Stimulated activated CD4-positive, alpha-beta T cell treated with anti-CD3 and anti-CD28 coated beads, Interleukin-4, amount 100 ng/mL, for 24 hours (primary cell): Measurements from ENCODE around the gene CCNB1IP1.
"Not testable (repeated sequence)": the region's sequence is repeated elsewhere in the genome, so short reads cannot be mapped to it uniquely, and the experiment has no call there.

Source experiments
- DNase-seq: peaks from one replicate; pipeline ENCODE4 v3.0.0-alpha.2; 2020

CCNB1IP1 gene

DNA sequence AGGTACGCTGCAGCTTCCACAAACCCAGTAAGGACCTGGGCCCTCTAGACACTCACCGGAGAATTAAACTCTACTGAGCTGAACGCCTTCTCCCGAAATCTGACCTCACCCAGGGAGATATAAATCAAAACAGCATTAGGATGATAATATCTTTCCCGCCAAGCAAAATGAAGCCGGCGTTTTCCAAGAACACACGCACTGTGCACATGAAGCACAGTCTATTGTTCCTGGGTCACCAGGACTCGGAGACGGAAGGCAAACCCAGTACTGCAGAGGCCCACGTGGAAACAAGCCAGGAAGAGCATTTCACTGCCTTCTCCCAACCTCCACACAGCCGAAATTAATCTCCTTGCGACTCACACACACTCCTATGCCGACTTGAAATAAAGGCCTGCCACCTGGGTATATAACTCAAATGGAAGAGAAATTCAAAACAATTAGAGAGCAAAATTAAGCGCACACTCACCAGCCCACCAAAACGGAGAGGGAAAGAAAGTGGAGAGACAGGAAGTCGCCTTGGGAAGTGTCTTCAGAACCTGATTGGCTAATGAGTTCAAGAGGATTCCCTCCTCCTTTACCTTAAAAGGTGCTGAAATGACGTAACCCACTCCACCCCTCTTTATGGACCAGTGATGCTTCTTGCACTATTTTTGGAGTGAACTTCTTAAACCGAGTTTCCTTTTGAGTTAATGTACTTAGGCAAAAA is at the start of gene CCNB1IP1:
CCNB1IP1 (minus strand) TSS at position 492 of the 706 bp plus-strand sequence. CDS start 16,756 bp downstream, outside the sequence.
- peak; percentile 62 for DNase-seq

GRCh38 chr14:20382526-20382925 is 49.4 kb upstream of the CCNB1IP1 start:
- DNase-seq: no peak

DNA sequence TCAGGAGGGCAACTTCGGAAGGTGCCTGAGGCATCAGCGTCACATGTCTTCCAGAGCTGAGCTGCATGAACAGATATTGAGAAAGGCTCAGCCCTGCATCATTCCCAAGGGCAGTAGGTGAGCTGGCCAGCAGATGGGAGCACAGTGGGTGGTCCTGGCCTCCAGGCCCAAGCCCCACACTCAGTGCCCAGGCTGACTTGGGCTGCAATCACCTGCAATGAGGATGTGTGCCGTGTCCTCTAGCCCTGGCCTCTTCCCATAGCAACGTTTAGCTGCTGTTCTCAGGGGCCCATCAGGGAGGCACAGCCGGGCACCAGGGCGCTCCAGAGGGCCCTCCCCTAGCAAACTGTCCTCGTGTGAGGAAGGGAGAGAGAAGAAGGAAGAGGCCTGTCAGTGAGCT is 48.3 kb upstream of the CCNB1IP1 start:
- DNase-seq: no peak

- no peak for DNase-seq
Observed at GRCh38 chr14:20380681-20381080, 47.6 kb upstream of the CCNB1IP1 start.

DNA sequence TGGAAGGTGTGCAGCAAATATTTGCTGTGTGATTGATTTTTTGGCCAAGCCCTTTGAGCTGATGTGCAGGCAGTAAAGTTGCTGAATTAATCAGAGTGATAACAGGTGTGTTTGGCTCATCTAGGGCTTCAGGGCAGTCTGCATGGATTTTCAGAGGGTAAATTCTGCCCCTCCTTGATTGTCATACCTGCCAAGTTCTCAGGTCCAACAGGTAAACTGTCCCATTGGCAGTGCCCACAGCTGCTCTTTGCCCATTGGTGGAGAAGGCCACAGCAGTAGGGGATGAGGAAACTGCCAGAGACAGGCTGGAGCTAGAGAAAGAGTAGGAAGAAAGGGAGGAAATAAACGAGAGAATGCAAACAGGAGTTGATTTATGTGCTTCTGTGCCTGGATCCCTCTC is 46.7 kb upstream of the CCNB1IP1 start:
- DNase-seq: no peak

- DNase-seq: no peak
Observed at GRCh38 chr14:20377171-20377570, 44.1 kb upstream of the CCNB1IP1 start.

DNA sequence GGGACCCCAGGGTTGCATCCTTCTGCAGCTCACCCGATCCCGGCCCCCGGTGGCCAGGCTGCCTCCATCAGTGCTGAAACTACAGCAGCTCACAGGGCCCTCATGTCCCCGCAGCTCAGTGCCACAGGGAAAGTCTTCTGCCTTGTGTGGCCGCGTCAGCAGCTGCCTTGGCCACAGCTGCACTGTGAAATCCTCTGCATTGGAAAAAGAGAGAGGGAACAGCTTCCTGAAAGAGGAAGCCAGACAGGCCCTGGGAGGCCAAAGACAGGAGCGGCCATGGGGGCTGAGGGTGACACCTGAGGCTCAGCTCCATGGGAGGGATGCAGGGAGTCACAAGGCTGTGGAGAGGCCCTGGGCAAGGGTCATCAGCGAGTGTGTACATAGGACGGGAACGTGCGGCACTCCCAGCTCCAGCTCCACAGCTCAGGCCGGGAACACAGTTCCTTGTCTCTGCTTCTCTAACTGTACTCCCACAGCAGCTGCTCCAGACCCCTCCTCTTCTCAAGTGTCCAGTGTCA is 43.1 kb upstream of the CCNB1IP1 start:
- no peak for DNase-seq

DNA sequence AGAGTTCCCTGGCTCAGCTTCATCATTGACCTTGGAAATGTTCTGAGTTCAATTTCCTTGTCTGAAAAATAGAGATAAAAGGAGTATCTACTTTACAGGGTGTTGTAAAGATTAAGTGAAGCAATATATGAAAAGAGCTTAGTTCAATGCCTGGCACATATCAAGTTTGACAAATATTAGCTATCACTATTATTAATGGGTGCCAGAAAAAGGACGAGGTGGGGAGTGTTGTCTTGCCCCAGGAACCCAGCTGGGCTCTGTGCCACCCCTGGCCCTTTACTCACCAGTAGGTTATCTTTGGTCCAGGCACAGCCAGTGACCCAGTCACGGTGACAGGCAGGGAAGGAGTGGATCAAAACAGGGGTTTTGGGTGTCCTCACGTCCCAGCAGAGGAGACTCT is 42.4 kb upstream of the CCNB1IP1 start:
- DNase-seq: no peak

GRCh38 chr14:20372796-20373195 is 39.7 kb upstream of the CCNB1IP1 start:
- DNase-seq: no peak

DNA sequence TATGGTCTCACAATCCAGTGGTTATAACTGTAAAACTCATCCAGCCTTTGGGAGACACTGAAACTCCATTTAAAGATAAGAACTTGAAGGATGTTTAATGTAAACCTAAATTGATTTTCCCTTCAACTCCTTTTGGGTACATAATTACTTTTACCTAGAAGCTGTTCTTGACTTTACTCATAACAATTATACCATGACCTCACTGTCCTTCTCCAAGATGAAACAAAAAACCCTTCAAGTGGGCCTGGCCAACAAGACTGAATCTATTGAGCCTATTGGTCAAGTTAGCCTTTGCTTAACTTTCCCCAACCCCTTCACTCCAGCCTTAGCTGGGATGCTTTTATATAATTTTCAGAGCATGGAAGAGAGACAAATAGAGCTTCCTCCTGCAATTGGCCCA is 32.8 kb upstream of the CCNB1IP1 start:
- no peak for DNase-seq

- DNase-seq: not testable (repeated sequence)
Observed at GRCh38 chr14:20358474-20358873, 25.4 kb upstream of the CCNB1IP1 start.

DNA sequence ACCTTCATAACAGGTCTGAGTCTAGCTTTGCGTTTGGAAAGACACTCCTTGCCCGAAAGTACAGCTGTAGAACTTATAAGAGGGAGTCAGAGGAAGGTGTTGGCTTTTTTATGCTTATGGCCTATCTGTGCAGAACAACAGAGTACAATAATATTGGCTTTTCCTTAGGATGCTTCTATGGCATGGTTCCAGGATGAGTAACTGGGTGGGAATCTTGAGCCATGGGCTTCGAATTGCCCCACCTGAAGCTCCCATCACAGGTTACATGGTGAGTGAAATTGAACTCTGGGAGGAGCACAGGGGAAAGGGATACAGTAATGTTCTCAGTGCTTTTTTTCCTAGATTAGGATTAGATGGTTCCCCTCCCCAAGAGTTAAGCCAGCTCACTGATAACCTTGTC is 23.3 kb upstream of the CCNB1IP1 start:
- DNase-seq: no peak

- no peak for DNase-seq
Observed at GRCh38 chr14:20350860-20351259, 17.8 kb upstream of the CCNB1IP1 start.

- DNase-seq: no peak
Observed at GRCh38 chr14:20350282-20350681, 17.2 kb upstream of the CCNB1IP1 start.

GRCh38 chr14:20347747-20348146 is 14.7 kb upstream of the CCNB1IP1 start:
- no peak for DNase-seq

- DNase-seq: no peak
Observed at GRCh38 chr14:20346713-20347112, 13.6 kb upstream of the CCNB1IP1 start.

DNA sequence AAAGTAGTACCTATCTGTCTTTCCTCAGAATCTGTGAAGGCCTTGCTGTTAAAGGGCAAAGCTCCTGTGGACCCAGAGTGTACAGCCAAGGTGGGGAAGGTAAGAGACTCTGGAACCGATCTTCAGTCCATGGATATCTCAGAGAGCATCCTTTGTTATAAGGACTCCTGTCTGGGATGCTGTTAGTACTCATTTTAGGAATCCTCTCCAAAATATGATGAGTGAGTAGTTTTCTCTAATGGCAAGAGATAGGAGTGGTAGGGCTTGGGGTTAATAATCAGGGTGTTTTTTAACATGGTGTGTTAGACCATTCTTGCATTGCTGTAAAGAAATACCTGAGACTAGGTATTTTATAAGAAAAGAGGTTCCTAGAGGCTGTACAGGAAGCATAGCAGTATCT is 12.3 kb upstream of the CCNB1IP1 start:
- no peak for DNase-seq

- no peak for DNase-seq
Observed at GRCh38 chr14:20343862-20344220, 10.8 kb upstream of the CCNB1IP1 start.

- DNase-seq: peak; percentile 95
Observed at GRCh38 chr14:20343092-20343861, 10.2 kb upstream of the CCNB1IP1 start, which contains the start of gene PARP2. PARP2 (plus strand) TSS chr14:20343635; CDS start chr14:20343642, 7 bp downstream.

DNA sequence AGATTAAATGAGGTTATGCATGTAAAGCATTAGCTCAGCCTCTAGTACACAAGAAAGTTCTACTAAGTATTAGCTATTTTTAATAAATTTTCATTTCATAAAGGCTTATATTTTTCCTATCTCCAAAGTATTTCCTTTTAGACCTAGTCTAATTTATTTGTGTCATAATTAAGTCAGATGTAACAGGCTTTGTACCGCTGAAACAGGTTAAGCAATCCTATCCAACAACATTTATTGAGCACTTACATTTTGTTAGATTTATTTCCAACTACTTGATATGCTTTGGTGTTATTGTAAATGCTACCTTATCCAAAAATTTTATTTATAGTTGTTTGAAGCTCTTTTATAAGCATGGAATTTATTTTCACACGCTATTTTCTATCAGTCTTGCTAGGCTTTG is 8.6 kb upstream of the CCNB1IP1 start:
- no peak for DNase-seq

GRCh38 chr14:20341032-20341431 is 8.0 kb upstream of the CCNB1IP1 start:
- DNase-seq: not testable (repeated sequence)

DNA sequence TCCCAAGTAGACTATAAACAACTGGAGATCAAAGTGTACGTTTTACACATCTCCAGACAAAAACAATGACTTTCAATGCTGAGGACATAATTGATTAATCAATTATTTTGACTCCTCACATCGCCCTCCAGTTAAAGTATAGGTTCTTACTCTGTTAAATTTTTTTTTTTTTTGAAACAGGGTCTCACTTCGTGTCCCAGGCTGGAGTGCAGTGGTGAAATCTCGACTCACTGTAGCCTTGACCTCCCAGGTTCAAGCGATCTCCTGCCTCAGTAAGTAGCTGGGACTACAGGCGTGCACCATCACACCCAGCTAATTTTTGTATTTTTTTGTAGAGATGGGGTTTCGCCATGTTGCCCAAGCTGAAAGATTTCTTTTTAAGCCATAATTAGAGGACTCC is 938 bp upstream of the CCNB1IP1 start:
- no peak for DNase-seq

DNA sequence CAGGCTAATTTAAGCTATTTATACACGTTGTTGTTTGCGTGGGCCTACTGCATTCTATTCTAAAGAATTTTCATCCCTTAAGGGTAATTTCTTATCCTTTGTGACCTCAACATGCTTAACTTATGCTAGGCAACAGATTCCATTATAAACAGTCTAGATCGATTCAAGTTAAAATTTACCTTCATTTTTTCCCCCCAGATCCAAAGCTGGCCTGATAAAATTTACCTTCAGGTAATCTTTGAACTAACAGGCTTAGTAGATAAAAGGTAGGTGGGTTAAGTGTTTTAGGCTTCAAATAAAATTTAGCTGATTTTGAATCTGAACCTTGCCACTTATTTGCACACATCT is 389 bp upstream of the CCNB1IP1 start:
- no peak for DNase-seq

- DNase-seq: no peak
Observed at GRCh38 chr14:20332431-20332787, 670 bp downstream of the CCNB1IP1 start.
